GM21360 (cell line): ENCODE results near the gene DLG1.

Source experiments
- ATAC-seq: cut with Tn5 transposase; IDR thresholded peaks from one replicate; pipeline ENCODE4 v1.9.1; 2021; ENCODE audit warnings: mild to moderate bottlenecking, moderate library complexity; ENCODE audit not compliant: unreplicated experiment

The DLG1 gene

GRCh38 chr3:197021729-197022404, 276.5 kb downstream of the DLG1 start:
- ATAC-seq, result no peak

- no peak for ATAC-seq
Measured at GRCh38 chr3:197021231-197021630, 277.2 kb downstream of the DLG1 start.

GRCh38 chr3:197019535-197019934, 278.9 kb downstream of the DLG1 start:
- ATAC-seq, result no peak

GRCh38 chr3:197019021-197019420, 279.4 kb downstream of the DLG1 start:
- no peak for ATAC-seq

GRCh38 chr3:197017003-197017402, 281.4 kb downstream of the DLG1 start:
- ATAC-seq, result no peak

- ATAC-seq, result no peak
Measured at GRCh38 chr3:197015790-197016736, 282.3 kb downstream of the DLG1 start.

GRCh38 chr3:197014942-197015575, 283.4 kb downstream of the DLG1 start:
- no peak for ATAC-seq

- ATAC-seq, result no peak
Measured at GRCh38 chr3:197014024-197014423, 284.4 kb downstream of the DLG1 start.

- no peak for ATAC-seq
Measured at GRCh38 chr3:197012540-197012883, 285.9 kb downstream of the DLG1 start.

- ATAC-seq, result no peak
Measured at GRCh38 chr3:197011780-197012539, 286.5 kb downstream of the DLG1 start.

GRCh38 chr3:197010556-197011351, 287.7 kb downstream of the DLG1 start:
- ATAC-seq, result no peak

GRCh38 chr3:197009532-197010019, 288.8 kb downstream of the DLG1 start:
- no peak for ATAC-seq

- ATAC-seq, result no peak
Measured at GRCh38 chr3:197008436-197009209, 289.8 kb downstream of the DLG1 start.

- no peak for ATAC-seq
Measured at GRCh38 chr3:197007953-197008352, 290.5 kb downstream of the DLG1 start.

GRCh38 chr3:197007296-197007940, 291.0 kb downstream of the DLG1 start:
- no peak for ATAC-seq

GRCh38 chr3:197006860-197007259, 291.6 kb downstream of the DLG1 start:
- ATAC-seq, result no peak

GRCh38 chr3:197006446-197006845, 292.0 kb downstream of the DLG1 start:
- ATAC-seq, result no peak

- ATAC-seq, result no peak
Measured at GRCh38 chr3:197003461-197004385, 294.7 kb downstream of the DLG1 start.
